H1 (cell line): Measurements from ENCODE around the gene CDYL2. TPM values are rescaled to one million over a fixed set of nuclear protein-coding genes. Genes with fewer than 3 reads are reported as not detected.

Experiments used
- CTCF ChIA-PET: fragments of 300-600 bp; sonication (Branson Sonifier 250); formaldehyde crosslinking; loops from one replicate; lab custom pipeline; 2021; ENCODE audit not compliant: partially characterized antibody; lab: Charles Lee
- POLR2A ChIA-PET: fragments of 300-600 bp; sonication (Branson Sonifier 250); formaldehyde crosslinking; loops from one replicate; lab custom pipeline; 2021; ENCODE audit warnings: inconsistent platforms; ENCODE audit not compliant: partially characterized antibody; lab: Charles Lee
- DNase-seq, 2 experiments: peaks; one replicate each; pipeline versions ENCODE4 v3.0.0 to v3.0.0-alpha.2; 2010 to 2022; ENCODE audit warnings: low spot score in 2 of 2, low read depth in 1 of 2, mixed read lengths in 1 of 2
- FAIRE-seq: peaks from 2 replicates; lab custom pipeline; 2011; peaks lifted over from hg19 to GRCh38; lab: Jason Lieb, UNC
- H2AFZ ChIP-seq: 2 replicates; pipeline ENCODE4 v1.8.1; 2012; ENCODE audit warnings: low read length, inconsistent platforms
- H2AK5ac ChIP-seq: 2 replicates; pipeline ENCODE4 v1.6.1; 2013; ENCODE audit warnings: low read depth, low read length
- H2BK120ac ChIP-seq: replicated peaks from 2 replicates; pipeline ENCODE3; 2013; ENCODE audit warnings: low read depth, low read length, inconsistent platforms
- H2BK12ac ChIP-seq: 2 replicates; pipeline ENCODE4 v1.6.1; 2013; ENCODE audit warnings: low read depth, low read length
- H2BK15ac ChIP-seq: 2 replicates; pipeline ENCODE4 v1.6.1; 2013; ENCODE audit warnings: low read length
- H2BK20ac ChIP-seq: 2 replicates; pipeline ENCODE4 v1.6.1; 2013; ENCODE audit warnings: low read length
- H2BK5ac ChIP-seq: 2 replicates; pipeline ENCODE4 v1.6.1; 2013; ENCODE audit warnings: low read depth, low read length
- H3K14ac ChIP-seq: 2 replicates; pipeline ENCODE4 v1.6.1; 2013; ENCODE audit warnings: inconsistent platforms; ENCODE audit not compliant: insufficient read length
- H3K18ac ChIP-seq: 2 replicates; pipeline ENCODE4 v1.6.1; 2013; ENCODE audit warnings: low read length; ENCODE audit errors: extremely low read depth
- H3K23ac ChIP-seq: 2 replicates; pipeline ENCODE4 v1.6.1; 2013; ENCODE audit warnings: inconsistent platforms; ENCODE audit not compliant: insufficient read length
- H3K23me2 ChIP-seq: 2 replicates; pipeline ENCODE4 v1.6.1; 2013; ENCODE audit warnings: low read depth, low read length
- H3K27ac ChIP-seq: 2 replicates; pipeline ENCODE4 v1.6.1; 2011; ENCODE audit warnings: low read depth, low read length, inconsistent platforms
- H3K27me3 ChIP-seq, 4 experiments: replicated peaks in 1 of 4; 1 replicate in 1 of 4; 2 replicates in 3 of 4; pipeline versions ENCODE4 v1.6.1 to v1.8.1; 2011 to 2013; ENCODE audit warnings: low read length in 3 of 4, mild to moderate bottlenecking in 3 of 4, inconsistent platforms in 2 of 4, mixed read lengths in 2 of 4, moderate library complexity in 1 of 4; ENCODE audit not compliant: control insufficient read depth in 3 of 4, insufficient read depth in 3 of 4; ENCODE audit errors: extremely low read depth in 1 of 4
- H3K36me3 ChIP-seq, 4 experiments: 2 replicates each; pipeline versions ENCODE4 v1.6.1 to v1.8.1; 2011 to 2013; ENCODE audit warnings: mild to moderate bottlenecking in 4 of 4, low read length in 3 of 4, moderate library complexity in 2 of 4, control low read depth in 1 of 4, inconsistent platforms in 1 of 4; ENCODE audit not compliant: insufficient read depth in 4 of 4, control insufficient read depth in 2 of 4
- H3K4ac ChIP-seq: replicated peaks from 2 replicates; pipeline ENCODE3; 2013; ENCODE audit warnings: low read length, low read depth, mixed read lengths, inconsistent platforms; ENCODE audit not compliant: insufficient read length
- H3K4me1 ChIP-seq, 4 experiments: replicated peaks in 1 of 4; 1 replicate in 1 of 4; 2 replicates in 3 of 4; pipeline versions ENCODE4 v1.6.1 to v1.8.1; 2011 to 2013; ENCODE audit warnings: low read length in 3 of 4, inconsistent platforms in 2 of 4, mixed read lengths in 1 of 4; ENCODE audit not compliant: insufficient read depth in 4 of 4, control insufficient read depth in 3 of 4
- H3K4me2 ChIP-seq, 2 experiments: 2 replicates each; pipeline versions ENCODE4 v1.6.1 to v1.8.1; 2011 to 2013; ENCODE audit warnings: low read depth in 2 of 2, low read length in 2 of 2, control low read depth in 1 of 2, inconsistent platforms in 1 of 2, mild to moderate bottlenecking in 1 of 2; ENCODE audit not compliant: insufficient read depth in 1 of 2
- H3K4me3 ChIP-seq, 4 experiments: fragments of 200-600, 300-600 bp in 1 of 4; sonication (generic), shearing (Covaris generic), sonication (Bioruptor Twin) in 1 of 4; 2 replicates each; pipeline versions ENCODE4 v1.5.1 to v1.8.1; 2011 to 2016; ENCODE audit warnings: low read length in 4 of 4, low read depth in 3 of 4, control low read depth in 2 of 4, inconsistent platforms in 2 of 4, mild to moderate bottlenecking in 2 of 4, mixed read lengths in 1 of 4, moderate library complexity in 1 of 4; ENCODE audit not compliant: insufficient read depth in 2 of 4; ENCODE audit errors: extremely low read depth in 1 of 4
- H3K56ac ChIP-seq: replicated peaks from 2 replicates; pipeline ENCODE3; 2013; ENCODE audit warnings: low read depth, mild to moderate bottlenecking, mixed read lengths, low read length, inconsistent platforms; ENCODE audit not compliant: insufficient read length
- H3K79me1 ChIP-seq: 2 replicates; pipeline ENCODE4 v1.6.1; 2013; ENCODE audit warnings: low read depth, low read length, control low read depth
- H3K79me2 ChIP-seq, 2 experiments: 2 replicates each; pipeline versions ENCODE4 v1.6.1 to v1.8.1; 2012 to 2013; ENCODE audit warnings: low read length in 2 of 2, mild to moderate bottlenecking in 2 of 2, inconsistent platforms in 1 of 2; ENCODE audit not compliant: insufficient read depth in 2 of 2, control insufficient read depth in 1 of 2
- H3K9ac ChIP-seq, 4 experiments: replicated peaks in 1 of 4; 1 replicate in 1 of 4; 2 replicates in 3 of 4; pipeline versions ENCODE4 v1.6.1 to v1.8.1; 2011 to 2013; ENCODE audit warnings: low read depth in 3 of 4, low read length in 3 of 4, control low read depth in 2 of 4, mild to moderate bottlenecking in 2 of 4, moderate library complexity in 2 of 4, inconsistent platforms in 1 of 4; ENCODE audit errors: extremely low read depth in 1 of 4
- H3K9me3 ChIP-seq, 2 experiments: 2 replicates each; pipeline versions ENCODE4 v1.6.1 to v1.8.1; 2012 to 2013; ENCODE audit warnings: mild to moderate bottlenecking in 2 of 2, moderate library complexity in 2 of 2, control low read depth in 1 of 2, inconsistent platforms in 1 of 2, low read depth in 1 of 2, low read length in 1 of 2, mixed read lengths in 1 of 2; ENCODE audit not compliant: insufficient read depth in 2 of 2
- H4K20me1 ChIP-seq, 2 experiments: replicated peaks in 1 of 2; 2 replicates each; pipeline versions ENCODE3 to v1.8.1; 2011 to 2013; ENCODE audit warnings: inconsistent platforms in 2 of 2, low read length in 2 of 2, mild to moderate bottlenecking in 1 of 2; ENCODE audit not compliant: insufficient read depth in 2 of 2, control insufficient read depth in 1 of 2
- H4K5ac ChIP-seq: 2 replicates; pipeline ENCODE4 v1.6.1; 2013; ENCODE audit warnings: low read length, low read depth, mixed read lengths, inconsistent platforms; ENCODE audit not compliant: insufficient read length
- H4K8ac ChIP-seq: 2 replicates; pipeline ENCODE4 v1.8.0; 2013; ENCODE audit warnings: mild to moderate bottlenecking, moderate library complexity, low read length, inconsistent platforms; ENCODE audit not compliant: insufficient read depth; ENCODE audit errors: extremely low read depth
- H4K91ac ChIP-seq: replicated peaks from 2 replicates; pipeline ENCODE3; 2013; ENCODE audit warnings: low read length, mixed read lengths, inconsistent platforms; ENCODE audit not compliant: insufficient read length
- BACH1 ChIP-seq: IDR thresholded peaks from 2 replicates; pipeline ENCODE4 v1.6.1; 2012; ENCODE audit warnings: low read length, improper control_type of control experiment
- BRCA1 ChIP-seq: IDR thresholded peaks from 2 replicates; pipeline ENCODE4 v1.6.1; 2012; ENCODE audit warnings: low read depth, low read length, improper control_type of control experiment
- CBX8 ChIP-seq: fragments of 300-800, 300-1000 bp; sonication (generic); IDR thresholded peaks from 2 replicates; pipeline ENCODE4 v1.7.1; 2016; ENCODE audit warnings: low read depth, low read length, borderline replicate concordance
- EP300 ChIP-seq, 2 experiments: IDR thresholded peaks; 1 replicate in 1 of 2; 2 replicates in 1 of 2; pipeline ENCODE4 v1.6.1; 2011 to 2012; ENCODE audit warnings: low read depth in 2 of 2, low read length in 2 of 2, mild to moderate bottlenecking in 2 of 2, borderline replicate concordance in 1 of 2, inconsistent platforms in 1 of 2, moderate library complexity in 1 of 2
- NRF1 ChIP-seq: IDR thresholded peaks from 2 replicates; pipeline ENCODE4 v1.6.1; 2011; ENCODE audit warnings: mild to moderate bottlenecking, low read depth, low read length, improper control_type of control experiment
- POU5F1 ChIP-seq: IDR thresholded peaks from 2 replicates; pipeline ENCODE4 v1.6.1; 2011; ENCODE audit warnings: low read depth, mild to moderate bottlenecking, low read length, moderate library complexity
- WGBS, 2 experiments: shearing (Covaris generic) in 1 of 2; methylation state at CpG; one replicate each; pipeline versions ENCODE4 v1.1.6 to v1.1.7; 2013 to 2015; ENCODE audit warnings: low lambda C conversion rate in 2 of 2, mixed read lengths in 2 of 2, inconsistent platforms in 1 of 2, low coverage in 1 of 2, missing lambda C conversion rate in 1 of 2; ENCODE audit not compliant: insufficient replicate concordance in 2 of 2, insufficient coverage in 1 of 2, insufficient read length in 1 of 2; ENCODE audit errors: extremely low coverage in 1 of 2, missing lambda C conversion rate in 1 of 2; 5-methylcytosine and 5-hydroxymethylcytosine counted together
- polyA plus RNA-seq, 7 experiments: library from polyadenylated mRNA; depleted of rRNA in 3 of 7; stranded (reverse) in 5 of 7; unstranded in 2 of 7; fragments of >200 nt in 5 of 7; fragments of 200-250 nt in 2 of 7; gene quantifications; 1 replicate in 5 of 7; 2 replicates in 1 of 7; 4 replicates in 1 of 7; pipeline versions ENCODE4 v1.2.1 to v1.2.3, GENCODE V29; 2011 to 2013; ENCODE audit warnings: missing spikeins in 2 of 7, mixed read lengths in 2 of 7
- total RNA-seq: library from RNA; stranded (reverse); fragmentation: NEBNext Ultra II Directional; extraction: Animal tissue kit (Norgen Biotek cat#: 25700); gene quantifications from 2 replicates; pipeline ENCODE4 v1.2.1, GENCODE V29; 2021
- TF ChIP-seq, protein P1 (sequence below): IDR thresholded peaks from 2 replicates; pipeline ENCODE4 v1.6.1; 2012; ENCODE audit warnings: inconsistent platforms
- TF ChIP-seq, protein P2 (sequence below): IDR thresholded peaks from 2 replicates; pipeline ENCODE4 v1.6.1; 2011; ENCODE audit warnings: low read depth, mild to moderate bottlenecking, low read length; ENCODE audit not compliant: insufficient read depth

The CDYL2 gene
- total and polyA plus RNA-seq, 2 of the 8 experiments (the other 6 are each of a cell fraction or from before 2014, with no cell fraction given) = 0.33 to 5.3 TPM

DNA sequence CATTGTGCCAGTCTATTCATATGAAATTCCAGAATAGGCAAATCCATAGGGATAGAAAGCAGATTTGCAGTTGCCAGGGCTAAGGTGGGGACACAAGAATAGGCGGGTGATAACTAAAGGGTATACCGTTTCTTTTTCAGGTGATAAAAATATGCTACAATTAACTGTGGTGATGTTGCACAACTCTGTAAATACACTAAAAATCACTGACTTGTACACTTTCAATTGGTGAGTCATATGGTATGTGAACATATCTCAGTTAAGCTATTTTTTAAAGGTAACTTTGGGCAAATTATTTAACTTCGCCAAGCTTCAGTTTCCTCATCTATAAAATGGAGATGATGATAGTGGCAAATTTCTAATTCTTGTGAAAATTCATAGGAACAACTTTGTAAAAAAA lies 65.9 kb downstream of the CDYL2 start:
- Histone ChIP-seq H2BK5ac (no peak overlapping the region), H4K20me1 (no peaks in the 10 kb centered on the region), H3K4ac (no peak overlapping the region), H3K14ac (no peak overlapping the region), H3K9ac (no peak overlapping the region), H3K4me1 (no peaks in the 10 kb centered on the region), H2BK15ac (no peak overlapping the region), H3K56ac (no peak overlapping the region), H2BK12ac (no peak overlapping the region), H2BK120ac (no peak overlapping the region), H3K36me3 (no peaks in the 10 kb centered on the region), H2AFZ (no peak overlapping the region), H4K91ac (no peak overlapping the region), H3K4me2 (no peak overlapping the region), H3K9me3 (peaks cover 35 to 43% of the 10 kb centered on the region in 2 experiments; a peak in 3 of 4 replicates), H3K79me2 (no peaks in the 10 kb centered on the region), H2BK20ac (no peak overlapping the region), H3K27ac (no peak overlapping the region), H2AK5ac (no peak overlapping the region), H3K18ac (no peak overlapping the region), H3K79me1 (no peaks in the 10 kb centered on the region), H4K5ac (no peak overlapping the region), H3K27me3 (no peaks in the 10 kb centered on the region), H3K23ac (no peak overlapping the region), H3K23me2 (peaks cover 9% of the 10 kb centered on the region; the same call in 1 of the 2 replicates), H4K8ac (no peak overlapping the region), H3K4me3 (no peak overlapping the region)
- WGBS, 2 experiments = 89% methylated on average over 3 of the region's 3 CpGs; no CpG with 5 or more reads in 1 of the 2 experiments
- ChIA-PET POLR2A (no interaction called here), CTCF (no interaction called here)
- no peak for TF ChIP-seq NRF1
- TF ChIP-seq BACH1 = no peak
- no peak for TF ChIP-seq POU5F1
- TF ChIP-seq CBX8 = no peak
- TF ChIP-seq, protein P1, sequence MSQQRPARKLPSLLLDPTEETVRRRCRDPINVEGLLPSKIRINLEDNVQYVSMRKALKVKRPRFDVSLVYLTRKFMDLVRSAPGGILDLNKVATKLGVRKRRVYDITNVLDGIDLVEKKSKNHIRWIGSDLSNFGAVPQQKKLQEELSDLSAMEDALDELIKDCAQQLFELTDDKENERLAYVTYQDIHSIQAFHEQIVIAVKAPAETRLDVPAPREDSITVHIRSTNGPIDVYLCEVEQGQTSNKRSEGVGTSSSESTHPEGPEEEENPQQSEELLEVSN = no peak
- no peak for TF ChIP-seq BRCA1
- TF ChIP-seq, protein P2, sequence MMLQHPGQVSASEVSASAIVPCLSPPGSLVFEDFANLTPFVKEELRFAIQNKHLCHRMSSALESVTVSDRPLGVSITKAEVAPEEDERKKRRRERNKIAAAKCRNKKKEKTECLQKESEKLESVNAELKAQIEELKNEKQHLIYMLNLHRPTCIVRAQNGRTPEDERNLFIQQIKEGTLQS = no peak
- no peak for TF ChIP-seq EP300 (IDR thresholded peaks at IDR 0.05; ENCODE audit: borderline replicate concordance in 1 of 2, low read depth in 2 of 2, low read length in 2 of 2)
- FAIRE-seq (no peak), DNase-seq (no peak)
